Neural progenitor cell (in vitro differentiated cells): ENCODE measurements around the gene EIF6.

ENCODE experiments used
- EZH2 ChIP-seq: fragments of 200-600 bp; sonication (generic); IDR thresholded peaks from 2 replicates; pipeline ENCODE4 v1.6.1; 2017; ENCODE audit warnings: antibody characterized with exemption, mild to moderate bottlenecking, moderate library complexity
- EZH2phosphoT487 ChIP-seq: fragments of 200-600 bp; sonication (generic); IDR thresholded peaks from 2 replicates; pipeline ENCODE4 v1.6.1; 2017; ENCODE audit warnings: antibody characterized with exemption
- TF ChIP-seq, protein P1 (sequence below): fragments of 200-600 bp; sonication (generic); IDR thresholded peaks from 2 replicates; pipeline ENCODE4 v1.5.1; 2017; ENCODE audit warnings: antibody characterized with exemption, mild to moderate bottlenecking

DNA sequence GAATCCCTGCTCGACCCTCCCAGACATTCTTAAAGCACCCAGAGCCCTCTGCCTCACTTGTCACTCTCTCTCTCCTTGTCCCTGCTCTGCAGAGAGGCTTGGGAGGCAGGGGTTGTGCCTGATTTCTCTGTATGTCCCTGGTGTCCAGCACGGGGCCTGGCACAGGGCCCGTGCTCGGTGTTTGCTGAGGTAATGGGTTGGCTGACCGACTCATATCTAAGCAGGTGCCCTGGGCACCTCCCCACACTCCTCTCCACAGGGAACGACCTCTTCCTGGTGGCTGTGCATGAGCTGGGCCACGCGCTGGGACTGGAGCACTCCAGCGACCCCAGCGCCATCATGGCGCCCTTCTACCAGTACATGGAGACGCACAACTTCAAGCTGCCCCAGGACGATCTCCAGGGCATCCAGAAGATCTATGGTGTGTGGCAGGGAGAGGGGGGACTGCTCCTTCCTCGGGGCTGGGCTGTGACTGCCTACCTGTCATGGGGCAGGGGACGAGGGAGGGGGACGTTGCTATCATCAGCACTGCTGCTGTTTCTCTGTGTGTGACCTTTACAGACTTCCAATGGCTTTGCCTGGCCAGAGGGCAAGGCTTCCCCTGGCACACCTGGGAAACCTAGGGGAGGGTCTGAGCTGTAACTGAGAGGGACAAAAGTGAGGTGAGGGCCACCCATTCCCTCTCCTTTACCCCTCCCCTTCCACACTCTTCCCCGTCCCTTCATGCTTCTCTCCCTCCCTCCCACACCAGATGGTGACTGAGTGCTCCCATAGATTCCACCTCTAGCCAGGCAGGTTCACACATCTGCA lies 20.8 kb downstream of the EIF6 start:
- TF ChIP-seq, protein P1, sequence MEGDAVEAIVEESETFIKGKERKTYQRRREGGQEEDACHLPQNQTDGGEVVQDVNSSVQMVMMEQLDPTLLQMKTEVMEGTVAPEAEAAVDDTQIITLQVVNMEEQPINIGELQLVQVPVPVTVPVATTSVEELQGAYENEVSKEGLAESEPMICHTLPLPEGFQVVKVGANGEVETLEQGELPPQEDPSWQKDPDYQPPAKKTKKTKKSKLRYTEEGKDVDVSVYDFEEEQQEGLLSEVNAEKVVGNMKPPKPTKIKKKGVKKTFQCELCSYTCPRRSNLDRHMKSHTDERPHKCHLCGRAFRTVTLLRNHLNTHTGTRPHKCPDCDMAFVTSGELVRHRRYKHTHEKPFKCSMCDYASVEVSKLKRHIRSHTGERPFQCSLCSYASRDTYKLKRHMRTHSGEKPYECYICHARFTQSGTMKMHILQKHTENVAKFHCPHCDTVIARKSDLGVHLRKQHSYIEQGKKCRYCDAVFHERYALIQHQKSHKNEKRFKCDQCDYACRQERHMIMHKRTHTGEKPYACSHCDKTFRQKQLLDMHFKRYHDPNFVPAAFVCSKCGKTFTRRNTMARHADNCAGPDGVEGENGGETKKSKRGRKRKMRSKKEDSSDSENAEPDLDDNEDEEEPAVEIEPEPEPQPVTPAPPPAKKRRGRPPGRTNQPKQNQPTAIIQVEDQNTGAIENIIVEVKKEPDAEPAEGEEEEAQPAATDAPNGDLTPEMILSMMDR: no peak
- TF ChIP-seq EZH2phosphoT487: no peak
- no peak for TF ChIP-seq EZH2
